DMS114 treated with DMSO at 0.1 percent for 48 hours (cell line): ENCODE data around the gene AKAP8.
"Not testable (repeated sequence)": the region's sequence is repeated elsewhere in the genome, so short reads cannot be mapped to it uniquely, and the experiment has no call there.

Source experiments
- DNase-seq: peaks from one replicate; lab custom pipeline; 2025; ENCODE audit not compliant: unreplicated experiment; lab: John Stamatoyannopoulos, UW

AKAP8 gene

DNA sequence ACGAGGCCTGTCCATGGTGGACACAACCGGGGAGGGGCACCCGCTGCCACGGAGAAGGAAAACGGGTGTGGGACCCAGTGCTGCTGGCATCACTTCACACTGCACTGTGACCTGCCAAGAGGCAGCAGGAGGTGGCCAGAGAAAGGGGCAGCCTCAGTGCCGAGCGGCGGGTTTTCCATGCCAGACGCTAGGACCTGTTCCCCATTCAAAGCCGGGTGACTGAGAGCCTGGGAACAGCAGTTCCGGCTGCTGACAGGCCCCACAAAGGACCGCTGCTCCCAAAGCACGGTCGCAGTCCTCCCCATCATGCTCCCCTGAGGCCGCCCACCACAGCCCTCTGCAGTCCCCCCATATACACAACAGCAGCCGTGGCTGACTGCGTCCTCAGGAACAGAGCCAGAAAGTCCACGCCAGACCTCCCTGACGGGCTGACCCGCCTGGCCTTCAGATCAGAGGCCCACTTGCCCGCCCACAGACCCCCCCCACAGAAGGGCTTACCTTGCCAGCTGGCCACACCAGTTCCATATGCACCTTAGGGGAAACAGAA, 5.4 kb downstream of the AKAP8 start:
- no peak for DNase-seq

DNA sequence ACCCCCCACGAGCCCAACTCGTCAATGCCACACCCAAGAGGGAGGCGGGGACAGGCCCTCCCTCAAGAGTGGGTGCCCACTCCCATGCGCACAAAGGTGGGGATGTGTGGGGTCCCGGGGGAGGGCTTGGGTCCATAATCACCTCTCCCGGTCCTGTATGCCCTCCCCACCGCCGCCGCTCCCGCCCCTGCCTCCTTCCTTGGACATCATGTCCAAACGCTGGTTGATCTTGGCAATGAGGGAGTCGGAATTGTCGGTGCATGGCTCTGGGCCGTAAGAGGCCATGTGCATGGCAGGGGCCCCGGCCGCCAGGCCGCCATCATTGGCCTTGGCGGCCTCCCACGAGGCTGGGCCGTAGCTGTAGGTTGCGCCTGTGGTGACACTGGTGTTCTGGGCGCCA, 5.9 kb downstream of the AKAP8 start:
- no peak for DNase-seq

DNA sequence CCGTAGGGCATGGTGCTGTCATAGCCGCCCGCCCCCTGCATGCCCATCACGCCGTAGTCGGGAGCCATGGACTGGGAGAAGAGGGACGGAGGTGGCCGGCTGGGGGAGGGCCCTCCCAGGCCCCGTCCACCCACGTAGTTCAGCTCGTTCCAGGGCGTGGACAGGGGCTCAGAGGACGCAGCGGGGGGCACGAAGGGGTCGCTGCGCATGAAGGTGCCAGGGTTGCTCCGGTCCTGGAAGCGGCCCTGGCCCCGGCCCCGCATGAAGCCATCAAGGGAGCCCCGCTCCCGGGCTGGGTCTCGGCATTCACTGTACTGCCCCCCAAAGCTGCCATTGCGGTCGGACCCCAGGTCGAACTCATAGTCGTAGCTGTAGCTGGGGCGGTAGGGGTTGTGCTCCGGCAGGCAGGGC, 6.7 kb downstream of the AKAP8 start:
- DNase-seq: no peak

DNA sequence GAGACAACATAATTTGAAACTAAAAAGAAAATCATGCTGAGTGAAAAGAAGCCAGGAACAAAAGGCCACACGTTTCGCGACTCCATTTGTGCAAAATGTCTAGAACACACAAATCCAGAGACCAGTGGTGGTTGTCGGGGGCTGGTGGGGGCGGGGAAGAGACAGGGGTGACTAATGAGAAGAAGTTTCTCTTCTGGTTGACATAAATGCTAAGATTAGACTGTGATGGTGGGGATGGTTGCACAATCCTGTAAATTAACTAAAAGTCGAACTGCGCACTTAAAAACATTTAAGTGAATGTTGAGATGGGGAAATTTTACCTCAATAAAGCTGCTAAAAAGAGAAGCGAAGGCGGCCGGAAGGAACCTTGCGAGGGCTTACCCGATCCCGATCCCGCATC, 7.1 kb downstream of the AKAP8 start:
- DNase-seq: no peak

DNA sequence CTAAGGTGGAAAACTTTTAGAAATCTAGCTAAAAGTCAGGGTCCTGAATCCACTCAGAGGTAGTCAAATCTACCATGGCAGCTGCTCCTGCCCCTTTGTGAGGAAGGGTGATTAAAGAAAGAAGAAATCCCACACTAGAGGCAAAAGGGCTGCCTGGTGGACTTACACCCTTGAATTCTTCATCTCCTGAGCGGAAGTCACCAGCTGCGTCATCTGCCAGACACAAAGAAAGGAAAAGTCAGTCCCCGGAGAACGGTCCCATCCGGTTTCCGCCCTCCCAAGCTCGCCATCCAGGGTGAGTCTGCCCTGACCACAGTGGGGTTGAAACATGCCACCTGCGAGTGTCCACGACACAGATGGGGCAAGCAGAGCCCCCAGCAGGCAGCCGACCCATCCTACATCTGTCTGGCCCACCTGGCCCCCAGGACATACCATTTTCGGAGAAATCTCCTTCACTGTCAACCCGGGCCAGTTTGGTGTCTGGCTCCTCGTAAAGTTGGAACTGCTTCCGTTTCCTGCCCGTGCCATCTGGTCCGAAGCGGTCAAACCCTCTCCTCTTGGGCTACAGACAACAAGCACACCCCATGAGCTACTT, 7.7 kb downstream of the AKAP8 start:
- DNase-seq: no peak

DNA sequence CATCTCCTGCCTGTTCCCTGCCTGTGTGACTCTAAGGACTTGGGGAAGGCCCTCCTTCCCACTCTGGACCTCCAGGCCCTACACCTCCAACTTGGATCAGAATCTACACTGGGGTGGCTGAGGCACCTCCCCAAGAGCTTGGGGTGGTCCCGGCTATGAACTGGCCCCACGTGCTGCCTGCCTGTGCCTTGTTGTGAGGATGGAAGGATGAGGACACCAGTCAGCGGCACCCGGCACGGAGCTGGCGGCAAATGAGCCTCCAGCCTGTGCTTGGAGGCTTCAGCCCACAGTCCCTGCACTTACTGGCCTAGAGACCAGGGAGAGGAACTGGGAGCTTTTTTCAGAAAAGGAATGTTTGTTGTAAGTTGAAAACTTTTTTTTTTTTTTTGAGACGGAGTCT, 8.5 kb downstream of the AKAP8 start:
- DNase-seq: no peak

DNA sequence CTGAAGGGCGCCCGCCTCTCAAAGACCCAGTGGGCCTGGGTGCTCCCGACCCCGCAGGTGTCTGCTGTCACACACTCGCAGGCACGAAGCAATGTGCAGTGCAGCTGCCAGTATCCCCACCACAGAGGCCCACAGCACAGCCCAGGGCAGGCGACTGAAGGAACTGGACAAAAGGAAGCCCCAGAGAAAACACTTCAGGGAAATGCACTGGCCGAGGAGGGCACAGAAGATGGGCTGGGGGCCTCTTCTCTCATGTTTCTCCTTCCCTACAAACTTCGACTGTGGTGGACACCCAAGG, 10.0 kb downstream of the AKAP8 start:
- DNase-seq: no peak

DNA sequence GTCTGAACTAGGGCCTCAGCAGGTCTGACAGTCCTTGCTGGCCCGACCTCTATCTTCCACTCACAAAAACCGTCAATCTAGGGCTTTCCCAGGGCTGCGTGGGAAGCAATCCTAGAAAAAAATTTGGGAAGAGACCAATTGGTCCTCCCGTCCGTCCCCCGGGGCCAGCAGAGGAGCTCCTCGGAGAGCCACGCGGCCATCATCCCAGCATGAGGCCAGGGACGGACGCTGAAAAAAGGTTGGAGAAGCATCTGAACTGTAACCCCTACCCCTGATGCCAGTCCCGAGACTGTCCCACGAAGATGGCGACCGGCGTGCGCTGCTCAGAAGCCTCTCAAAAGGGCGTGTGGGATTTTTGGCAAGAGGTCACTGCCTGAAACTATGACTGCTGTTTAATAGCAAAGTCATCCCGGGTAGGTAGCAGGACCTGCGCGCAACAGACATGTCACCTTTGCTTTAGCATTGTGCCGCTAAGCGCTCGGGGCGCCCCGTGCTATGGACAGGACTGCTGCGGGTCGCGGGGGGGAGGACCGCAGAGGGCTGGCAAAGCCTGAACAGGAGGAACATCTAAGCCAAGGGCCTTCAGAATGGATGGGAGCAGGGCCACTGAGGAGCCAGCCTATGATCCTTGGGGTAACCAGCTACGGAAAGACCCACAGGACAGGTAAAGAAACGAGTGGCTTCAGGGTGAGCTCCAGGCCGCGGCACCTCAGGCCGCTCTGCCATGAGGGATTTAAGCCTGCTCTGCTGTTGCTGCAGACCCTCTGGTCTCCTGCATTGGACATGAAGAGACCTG, 10.6 kb downstream of the AKAP8 start:
- no peak for DNase-seq

DNA sequence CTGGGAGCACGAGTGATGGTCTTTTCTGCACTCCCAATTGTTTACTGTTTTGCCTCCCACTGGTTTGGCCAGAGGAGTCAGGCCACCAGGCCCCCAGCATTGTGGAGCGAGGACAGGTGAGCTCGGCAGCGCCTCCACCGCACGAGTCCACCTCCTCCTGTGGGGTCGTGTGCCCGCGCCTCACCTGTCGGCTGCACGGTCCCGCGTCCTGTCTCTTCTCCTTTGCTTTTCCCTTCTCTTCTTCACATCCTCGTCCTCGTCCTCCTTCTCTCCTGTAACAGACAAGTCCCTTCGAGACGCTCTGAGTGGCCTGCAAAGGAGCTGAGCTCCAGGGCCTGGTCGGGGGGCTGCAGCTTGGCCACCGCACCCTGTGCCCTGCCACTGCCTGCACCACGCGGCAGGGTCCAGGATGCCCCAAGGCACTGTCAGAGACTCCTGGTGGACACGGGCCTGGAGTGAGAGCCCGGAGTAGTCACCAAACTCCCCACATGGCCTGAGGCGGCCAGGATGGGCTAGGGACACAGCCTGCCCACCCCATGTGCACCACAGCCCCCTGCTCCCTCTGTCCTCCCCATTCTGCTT, 11.4 kb downstream of the AKAP8 start:
- DNase-seq: no peak

DNA sequence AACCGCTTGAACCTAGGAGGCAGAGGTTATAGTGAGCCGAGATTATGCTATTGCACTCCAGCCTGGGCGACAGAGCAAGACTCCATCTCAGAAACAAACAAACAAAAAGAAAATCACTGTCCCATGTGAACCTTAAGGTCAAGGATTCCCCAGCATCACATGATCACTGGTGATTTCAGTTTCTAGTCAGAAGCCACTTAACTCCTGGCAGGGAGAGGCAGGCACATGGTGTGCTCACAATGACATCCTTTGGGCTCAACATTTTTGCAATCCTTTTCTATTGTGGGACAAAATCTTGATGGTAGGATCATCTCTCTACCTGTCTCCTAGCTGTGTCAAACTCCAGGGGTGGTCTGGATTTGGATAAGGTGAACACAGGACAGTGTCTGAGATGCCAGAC, 12.1 kb downstream of the AKAP8 start:
- no peak for DNase-seq

DNA sequence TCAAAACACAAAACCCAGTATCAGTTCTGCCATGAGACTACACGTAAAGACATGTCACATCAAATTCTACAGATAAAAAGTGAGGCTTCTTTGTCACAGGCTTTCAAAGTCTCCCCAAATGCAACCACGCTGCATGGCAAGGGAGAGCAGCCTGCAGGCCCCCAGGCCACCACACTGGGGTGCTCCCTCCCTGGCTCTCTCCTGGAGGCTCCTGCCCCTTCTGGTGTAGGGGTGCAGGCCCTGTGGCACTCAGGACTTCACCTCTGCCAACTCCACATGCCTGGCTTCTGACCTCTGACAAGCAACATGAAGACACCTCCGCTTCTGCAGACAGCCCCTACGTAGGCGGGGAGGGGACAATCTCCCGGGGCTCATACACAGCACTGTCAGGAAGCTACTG, 14.3 kb downstream of the AKAP8 start:
- DNase-seq: no peak

DNA sequence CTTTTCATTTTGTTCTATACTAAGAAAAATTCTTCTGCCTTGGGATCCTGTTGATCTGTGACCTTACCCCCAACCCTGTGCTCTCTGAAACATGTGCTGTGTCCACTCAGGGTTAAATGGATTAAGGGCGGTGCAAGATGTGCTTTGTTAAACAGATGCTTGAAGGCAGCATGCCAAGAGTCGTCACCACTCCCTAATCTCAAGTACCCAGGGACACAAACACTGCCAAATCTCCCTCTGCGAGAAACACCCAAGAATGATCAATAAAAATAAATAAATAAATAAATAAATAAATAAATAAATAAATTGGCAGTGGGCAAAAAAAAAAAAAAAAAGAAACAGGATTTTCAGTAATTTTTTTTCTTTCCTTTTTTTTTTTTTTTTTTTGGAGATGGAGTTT, 15.8 kb downstream of the AKAP8 start:
- DNase-seq: not testable (repeated sequence)

DNA sequence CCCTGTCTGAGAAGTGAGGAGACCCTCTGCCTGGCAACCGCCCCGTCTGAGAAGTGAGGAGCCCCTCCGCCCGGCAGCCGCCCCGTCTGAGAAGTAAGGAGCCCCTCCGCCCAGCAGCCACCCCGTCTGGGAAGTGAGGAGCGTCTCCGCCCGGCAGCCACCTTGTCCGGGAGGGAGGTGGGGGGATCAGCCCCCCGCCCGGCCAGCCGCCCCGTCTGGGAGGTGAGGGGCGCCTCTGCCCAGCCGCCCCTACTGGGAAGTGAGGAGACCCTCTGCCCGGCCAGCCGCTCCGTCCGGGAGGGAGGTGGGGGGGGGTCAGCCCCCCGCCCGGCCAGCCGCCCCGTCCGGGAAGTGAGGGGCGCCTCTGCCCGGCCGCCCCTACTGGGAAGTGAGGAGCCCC, 16.5 kb downstream of the AKAP8 start:
- not testable (repeated sequence) for DNase-seq

DNA sequence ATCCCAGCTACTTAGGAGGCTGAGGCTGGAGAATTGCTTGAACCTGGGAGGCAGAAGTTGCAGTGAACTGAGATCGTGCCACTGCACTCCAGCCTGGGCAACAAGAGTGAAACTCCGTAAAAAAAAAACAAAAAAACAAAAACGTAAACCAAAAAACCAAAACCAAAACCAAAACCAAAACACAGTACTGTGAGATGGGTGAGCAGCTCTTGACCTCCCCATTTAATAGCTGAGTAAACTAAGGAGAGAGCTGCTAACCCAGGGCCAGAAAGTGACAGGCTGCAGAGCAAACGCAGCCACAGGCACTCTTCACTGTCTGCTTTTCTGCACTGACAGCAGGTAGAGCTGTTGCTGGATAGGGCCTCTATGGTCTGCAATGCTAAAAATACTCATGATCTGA, 19.6 kb downstream of the AKAP8 start:
- DNase-seq: not testable (repeated sequence)

DNA sequence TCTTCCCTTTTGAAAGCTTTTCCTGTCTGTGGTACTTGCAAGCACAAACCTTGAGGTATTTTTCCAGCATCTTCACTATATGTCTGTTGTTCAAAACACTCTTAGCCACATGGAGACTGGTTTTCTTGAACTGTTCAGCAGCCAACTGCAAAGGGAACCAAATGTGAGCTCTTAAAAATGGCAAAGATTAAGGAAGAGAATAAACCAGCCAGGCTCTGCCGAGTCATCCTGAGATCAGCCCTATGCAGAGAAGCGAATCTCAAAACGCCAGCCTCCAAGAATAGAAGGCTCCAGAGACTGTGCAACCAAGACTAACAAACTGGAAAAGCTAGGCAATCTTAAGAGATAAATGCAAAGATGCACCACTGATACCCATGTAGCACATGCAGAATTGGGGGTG, 20.7 kb downstream of the AKAP8 start:
- no peak for DNase-seq

DNA sequence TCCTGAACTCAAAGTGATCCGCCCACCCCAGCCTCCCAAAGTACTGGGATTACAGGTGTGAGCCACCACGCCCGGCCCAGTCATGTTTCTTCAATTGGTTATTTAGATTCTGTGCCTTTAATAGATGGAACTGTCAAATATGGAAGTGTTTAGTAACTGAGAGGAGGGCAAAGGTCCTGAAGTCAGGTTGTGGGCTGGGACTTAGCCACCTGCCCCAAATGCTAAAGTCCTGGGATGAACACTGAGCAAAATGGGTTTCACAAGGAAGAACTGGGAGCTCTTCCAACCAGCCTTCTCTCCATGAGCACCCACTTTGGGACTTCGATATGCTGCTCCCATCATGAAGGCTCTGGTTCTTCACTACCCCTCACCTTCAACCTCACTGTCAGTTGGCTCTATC, 21.7 kb downstream of the AKAP8 start:
- no peak for DNase-seq

DNA sequence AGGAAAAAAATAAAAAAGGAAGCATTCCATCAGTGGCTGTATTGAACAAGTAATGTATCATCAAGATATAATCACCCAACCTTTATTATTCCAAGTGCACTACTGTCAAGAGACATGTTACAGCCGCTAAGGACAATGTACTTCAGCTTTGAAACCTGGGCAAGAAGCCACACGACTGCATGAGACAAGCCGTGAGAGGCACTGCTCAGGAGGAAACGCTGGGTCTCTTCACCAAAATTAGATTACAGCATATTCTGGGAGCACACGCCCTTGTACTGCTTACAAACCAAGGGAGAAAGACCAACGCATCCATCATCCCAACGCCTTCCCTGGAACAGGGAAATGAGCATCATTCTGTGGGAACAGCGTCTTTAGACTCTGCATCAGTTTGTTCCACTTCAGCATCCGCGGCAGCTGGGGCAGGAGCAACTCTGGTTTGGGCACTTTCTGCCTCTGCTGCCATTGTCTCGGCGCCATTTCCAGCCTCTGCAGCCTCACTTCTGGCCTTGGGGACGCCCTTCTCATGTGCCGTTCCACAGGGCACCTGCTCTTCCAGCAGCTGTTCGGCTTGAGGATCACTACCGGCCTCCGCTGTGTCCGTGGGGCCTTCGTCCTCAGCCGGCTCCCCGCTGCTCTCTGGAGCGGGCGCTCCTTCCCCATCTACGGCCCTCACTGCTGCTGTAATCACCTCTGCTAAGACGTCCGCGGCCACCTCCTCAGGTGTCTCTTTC, 24.9 kb downstream of the AKAP8 start:
- no peak for DNase-seq

DNA sequence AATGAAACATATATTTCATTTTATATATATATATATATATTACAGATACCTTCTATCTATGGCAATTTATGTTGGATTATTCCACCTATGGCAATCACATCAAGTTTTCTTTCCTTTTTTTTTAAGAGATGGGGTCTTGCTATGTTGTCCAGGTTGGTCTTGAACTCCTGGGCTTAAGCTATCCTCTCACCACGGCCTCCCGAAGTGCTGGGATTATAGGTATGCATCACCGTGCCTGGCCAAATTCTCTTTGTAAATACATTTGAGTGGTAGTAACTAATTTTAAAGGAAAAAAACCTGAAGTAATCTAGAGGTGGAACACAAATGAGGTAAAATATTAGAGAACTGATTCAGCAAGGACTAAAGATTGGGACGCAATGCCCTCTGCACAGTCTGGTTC, 25.7 kb downstream of the AKAP8 start:
- no peak for DNase-seq

DNA sequence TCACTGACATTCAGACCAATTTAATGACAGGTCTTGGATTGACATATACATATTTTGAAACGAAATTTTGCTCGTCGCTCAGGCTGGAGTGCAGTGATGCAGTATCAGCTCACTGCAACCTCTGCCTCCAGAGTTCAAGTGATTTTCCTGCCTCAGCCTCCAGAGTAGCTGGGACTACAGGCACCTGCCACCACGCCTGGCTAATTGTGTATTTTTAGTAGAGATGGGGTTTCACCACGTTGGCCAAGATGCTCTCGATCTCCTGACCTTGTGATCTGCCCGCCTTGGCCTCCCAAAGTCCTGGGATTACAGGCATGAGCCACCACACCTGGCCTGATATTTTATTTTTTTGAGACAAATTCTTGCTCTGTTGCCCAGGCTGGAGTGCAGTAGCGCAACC, 27.1 kb downstream of the AKAP8 start:
- not testable (repeated sequence) for DNase-seq

DNA sequence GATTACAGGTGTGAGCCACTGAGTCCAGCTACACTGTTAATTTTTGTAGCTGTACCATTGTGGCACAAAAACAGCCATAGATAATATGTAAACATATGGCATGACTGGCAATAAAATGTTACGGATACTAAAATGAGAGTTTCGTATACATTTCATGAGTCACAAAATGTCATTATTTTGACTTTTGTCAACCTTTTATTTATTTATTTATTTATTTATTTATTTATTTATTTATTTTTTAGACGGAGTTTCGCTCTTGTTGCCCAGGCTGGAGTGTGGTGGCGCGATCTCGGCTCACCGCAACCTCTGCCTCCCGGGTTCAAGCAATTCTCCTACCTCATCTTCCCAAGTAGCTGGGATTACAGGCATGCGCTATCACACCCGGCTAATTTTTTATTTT, 38.3 kb downstream of the AKAP8 start:
- not testable (repeated sequence) for DNase-seq

DNA sequence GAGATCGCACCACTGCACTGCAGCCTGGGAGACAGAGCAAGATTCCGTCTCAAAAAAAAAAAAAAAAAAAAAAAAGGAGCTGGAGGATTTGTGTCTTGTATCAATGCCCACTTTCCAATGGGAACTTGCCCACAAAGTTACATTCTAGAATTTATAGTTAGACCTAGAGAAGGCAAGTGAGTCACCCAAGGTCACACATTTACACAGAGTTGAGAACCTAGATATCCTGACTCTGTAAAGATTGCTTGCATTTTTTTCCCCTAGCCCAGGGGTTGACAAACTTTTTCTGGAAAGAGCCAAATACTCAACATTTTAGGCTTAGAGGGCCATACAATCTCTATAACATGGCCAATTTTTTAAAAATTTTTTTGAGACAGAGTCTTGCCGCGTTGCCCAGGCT, 39.5 kb downstream of the AKAP8 start:
- no peak for DNase-seq

DNA sequence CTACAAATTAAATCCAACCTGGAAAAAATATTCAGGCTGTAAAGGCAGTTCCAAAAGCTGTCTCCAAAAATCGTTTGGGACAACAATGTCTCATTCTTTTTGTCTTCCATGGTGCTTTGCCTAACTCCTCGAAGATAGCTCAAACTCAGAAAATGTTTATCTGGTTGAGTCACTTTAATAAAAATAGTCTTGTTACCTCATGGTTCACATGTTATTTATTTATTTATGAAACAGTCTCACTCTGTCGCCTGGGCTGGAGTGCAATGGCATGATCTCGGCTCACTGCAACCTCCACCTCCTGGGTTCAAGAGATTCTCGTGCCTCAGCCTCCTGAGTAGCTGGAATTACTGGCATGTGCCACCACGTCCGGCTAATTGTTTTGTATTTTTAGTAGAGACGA, 42.4 kb downstream of the AKAP8 start:
- DNase-seq: no peak
